DOHH2 (cell line): Measurements from ENCODE around the gene VARS2.

Experiments
- H3F3A ChIP-seq: fragments of 200-600 bp; sonication (generic), shearing (Covaris generic); 2 replicates; pipeline ENCODE4 v1.6.0; 2016; ENCODE audit warnings: antibody characterized with exemption, mild to moderate bottlenecking; ENCODE audit not compliant: control insufficient read depth, insufficient read depth
- H3K27ac ChIP-seq: fragments of 200-600 bp; sonication (generic); 2 replicates; pipeline ENCODE4 v1.5.1; 2014; ENCODE audit warnings: low read depth, mild to moderate bottlenecking, low read length, moderate library complexity
- H3K27me3 ChIP-seq: fragments of 200-600 bp; sonication (generic); 2 replicates; pipeline ENCODE4 v1.6.1; 2014; ENCODE audit warnings: mild to moderate bottlenecking, low read length, mixed read lengths; ENCODE audit not compliant: control insufficient read depth
- H3K36me3 ChIP-seq: fragments of 200-600 bp; sonication (generic); 2 replicates; pipeline ENCODE4 v1.6.1; 2014; ENCODE audit warnings: mild to moderate bottlenecking, low read length, moderate library complexity, mixed read lengths; ENCODE audit not compliant: control insufficient read depth
- H3K4me1 ChIP-seq: fragments of 200-600 bp; sonication (generic); 2 replicates; pipeline ENCODE4 v1.6.1; 2014; ENCODE audit warnings: mild to moderate bottlenecking, low read length, mixed read lengths; ENCODE audit not compliant: control insufficient read depth
- H3K4me2 ChIP-seq: fragments of 200-600 bp; sonication (generic); 2 replicates; pipeline ENCODE4 v1.6.0; 2014; ENCODE audit warnings: mild to moderate bottlenecking, low read length, moderate library complexity
- H3K4me3 ChIP-seq: fragments of 200-600 bp; sonication (generic); 2 replicates; pipeline ENCODE4 v1.5.1; 2014; ENCODE audit warnings: mild to moderate bottlenecking, low read length, mixed read lengths
- H3K79me2 ChIP-seq: fragments of 200-600 bp; sonication (generic); 2 replicates; pipeline ENCODE4 v1.6.1; 2014; ENCODE audit warnings: mild to moderate bottlenecking, low read length, mixed read lengths; ENCODE audit not compliant: control insufficient read depth
- H3K9me2 ChIP-seq: fragments of 200-600 bp; sonication (generic); replicated peaks from 2 replicates; pipeline ENCODE4 v1.6.1; 2014; ENCODE audit warnings: mild to moderate bottlenecking, low read length, mixed read lengths; ENCODE audit not compliant: control insufficient read depth
- H3K9me3 ChIP-seq: fragments of 200-600 bp; sonication (generic); 2 replicates; pipeline ENCODE4 v1.6.1; 2014; ENCODE audit warnings: antibody characterized with exemption, low read length, mixed read lengths; ENCODE audit not compliant: control insufficient read depth, insufficient read depth
- H4K20me1 ChIP-seq: fragments of 200-600 bp; sonication (generic); 2 replicates; pipeline ENCODE4 v1.6.0; 2014; ENCODE audit warnings: low read depth, mild to moderate bottlenecking, antibody characterized with exemption, low read length, moderate library complexity; ENCODE audit not compliant: control insufficient read depth, insufficient read depth
- CTCF ChIP-seq: fragments of 200-600 bp; sonication (generic); IDR thresholded peaks from one replicate; pipeline ENCODE4 v1.5.1; 2014; ENCODE audit warnings: antibody characterized with exemption, mild to moderate bottlenecking, low read depth, low read length; ENCODE audit not compliant: poor library complexity, severe bottlenecking
- EZH2phosphoT487 ChIP-seq: fragments of 200-600 bp; sonication (generic); IDR thresholded peaks from 2 replicates; pipeline ENCODE4 v1.6.1; 2017; ENCODE audit warnings: borderline replicate concordance, mild to moderate bottlenecking, antibody characterized with exemption, low read length, moderate library complexity, mixed read lengths

The VARS2 gene

GRCh38 chr6:30928677-30929076 lies 14.6 kb downstream of the VARS2 start:
- Histone ChIP-seq H3K9me2 (no peaks in the 10 kb centered on the region), H3K36me3 (peaks cover 24% of the 10 kb centered on the region)

GRCh38 chr6:30930506-30930905 lies 16.5 kb downstream of the VARS2 start:
- Histone ChIP-seq H3K27ac (no peak overlapping the region), H3K9me2 (no peaks in the 10 kb centered on the region), H3K36me3 (peaks cover 18% of the 10 kb centered on the region), H3K4me3 (no peak overlapping the region), H3K9me3 (no peaks in the 10 kb centered on the region), H3K79me2 (no peaks in the 10 kb centered on the region), H3K4me1 (no peaks in the 10 kb centered on the region), H3F3A (no peaks in the 10 kb centered on the region), H4K20me1 (no peaks in the 10 kb centered on the region), H3K27me3 (peaks cover 4% of the 10 kb centered on the region; the same call in 1 of the 2 replicates), H3K4me2 (no peak overlapping the region)
- TF ChIP-seq EZH2phosphoT487 (no peak), CTCF (no peak)

More at GRCh38 chr6:30928677-30929076, 14.6 kb downstream of the VARS2 start:
- no peaks in the 10 kb centered on the region for H4K20me1 ChIP-seq
- H3K4me3 ChIP-seq: no peak overlapping the region
- H3K9me3 ChIP-seq: no peaks in the 10 kb centered on the region
- no peaks in the 10 kb centered on the region for H3K27me3 ChIP-seq
- TF ChIP-seq EZH2phosphoT487 (no peak), CTCF (no peak)
- H3K27ac ChIP-seq: no peak overlapping the region
- no peaks in the 10 kb centered on the region for H3K79me2 ChIP-seq
- no peaks in the 10 kb centered on the region for H3K4me1 ChIP-seq
- no peak overlapping the region for H3K4me2 ChIP-seq
- H3F3A ChIP-seq: no peaks in the 10 kb centered on the region

- Histone ChIP-seq H3F3A (no peaks in the 10 kb centered on the region), H3K9me3 (no peaks in the 10 kb centered on the region), H3K4me3 (no peak overlapping the region), H3K36me3 (peaks cover 11% of the 10 kb centered on the region), H3K4me2 (no peak overlapping the region), H3K27ac (no peak overlapping the region), H3K79me2 (no peaks in the 10 kb centered on the region), H3K9me2 (no peaks in the 10 kb centered on the region), H3K4me1 (no peaks in the 10 kb centered on the region), H4K20me1 (no peaks in the 10 kb centered on the region), H3K27me3 (peaks cover 9% of the 10 kb centered on the region; the same call in 1 of the 2 replicates)
- TF ChIP-seq EZH2phosphoT487 (no peak), CTCF (no peak)
These were observed 17.2 kb downstream of the VARS2 start for GRCh38 chr6:30931272-30931671.
